K562 (cell line): ENCODE data around the gene HSPA5. TPM values are rescaled to one million over a fixed set of nuclear protein-coding genes. Genes with fewer than 3 reads are reported as not detected.

Experiments
- ATF1 ChIP-seq, 2 experiments: fragments of 450-650 bp in 1 of 2; IDR thresholded peaks; 2 replicates each; pipeline ENCODE4 v1.6.1; 2016; ENCODE audit warnings: missing compliant biosample characterization in 1 of 2, missing genetic modification characterization in 1 of 2
- CHCHD3 ChIP-seq: fragments of 250-450 bp; sonication (Bioruptor Pico); IDR thresholded peaks from 2 replicates; pipeline ENCODE4 v2.1.2; 2022; ENCODE audit warnings: mild to moderate bottlenecking
- CREB1 ChIP-seq, 2 experiments: sonication (generic) in 1 of 2; formaldehyde crosslinking in 1 of 2; IDR thresholded peaks; 2 replicates each; pipeline versions ENCODE4 v1.6.1 to v1.8.0; 2012 to 2022; ENCODE audit warnings: inconsistent platforms in 1 of 2, mild to moderate bottlenecking in 1 of 2, missing genetic modification reagents in 1 of 2, moderate library complexity in 1 of 2
- GTF2F1 ChIP-seq: IDR thresholded peaks from 2 replicates; pipeline ENCODE4 v1.6.1; 2011; ENCODE audit warnings: low read depth, low read length, improper control_type of control experiment
- L3MBTL2 ChIP-seq: fragments of 450-650 bp; IDR thresholded peaks from 2 replicates; pipeline ENCODE4 v1.6.1; 2016; ENCODE audit warnings: mild to moderate bottlenecking, moderate library complexity
- MAFF ChIP-seq: IDR thresholded peaks from 2 replicates; pipeline ENCODE4 v1.6.1; 2012; ENCODE audit warnings: low read length, improper control_type of control experiment
- MLLT1 ChIP-seq, 2 experiments: fragments of 450-650 bp; IDR thresholded peaks; 2 replicates each; pipeline ENCODE4 v1.6.1; 2016
- RBM34 ChIP-seq: fragments of 200-400 bp; formaldehyde crosslinking; IDR thresholded peaks from 2 replicates; pipeline ENCODE4 v1.6.1; 2018; ENCODE audit warnings: low read length, borderline replicate concordance; ENCODE audit not compliant: insufficient read depth
- SMAD2 ChIP-seq: fragments of 150-350 bp; IDR thresholded peaks from 2 replicates; pipeline ENCODE4 v1.6.1; 2014; ENCODE audit warnings: low read depth, mild to moderate bottlenecking, low read length
- SMAD4 ChIP-seq: fragments of 250-450 bp; sonication (Bioruptor Pico); conservative IDR thresholded peaks from 2 replicates; pipeline ENCODE4 v1.8.0; 2021; ENCODE audit warnings: inconsistent platforms, mild to moderate bottlenecking, moderate library complexity
- SMARCE1 ChIP-seq: fragments of 450-650 bp; IDR thresholded peaks from 2 replicates; pipeline ENCODE4 v1.7.1; 2016; ENCODE audit warnings: mild to moderate bottlenecking
- SNAPC5 ChIP-seq: fragments of 250-450 bp; sonication (Bioruptor Pico); IDR thresholded peaks from 2 replicates; pipeline ENCODE4 v1.8.0; 2021; ENCODE audit warnings: moderate library complexity, mild to moderate bottlenecking, inconsistent platforms
- TAF7 ChIP-seq: fragments of 450-650 bp; IDR thresholded peaks from 2 replicates; pipeline ENCODE4 v1.6.1; 2016; ENCODE audit warnings: missing genetic modification characterization, missing compliant biosample characterization
- ZNF12 ChIP-seq: sonication (generic); formaldehyde crosslinking; IDR thresholded peaks from 2 replicates; pipeline ENCODE4 v1.4.0; 2020; ENCODE audit warnings: mild to moderate bottlenecking, missing genetic modification reagents
- ZNF507 ChIP-seq: conservative IDR thresholded peaks from 2 replicates; pipeline ENCODE4 v1.6.1; 2017; ENCODE audit warnings: missing genetic modification characterization, missing compliant biosample characterization
- ZNF511 ChIP-seq: sonication (generic); formaldehyde crosslinking; IDR thresholded peaks from 2 replicates; pipeline ENCODE4 v1.8.0; 2022; ENCODE audit warnings: mild to moderate bottlenecking, missing genetic modification reagents
- polyA plus RNA-seq, 8 experiments: library from polyadenylated mRNA; depleted of rRNA in 4 of 8; stranded (reverse) in 5 of 8; unstranded in 3 of 8; fragments of >200 nt; fragmentation: Nextera tagmentation in 2 of 8; fragmentation: Illumina TruSeq in 1 of 8; extraction: Ambion mirVana in 2 of 8; extraction: Trizol in 1 of 8; gene quantifications; 2 replicates each; pipeline versions ENCODE4 v1.2.1 to v1.2.3, GENCODE V29; 2011 to 2014; ENCODE audit warnings: inconsistent platforms in 1 of 8, missing spikeins in 1 of 8
- total RNA-seq, 7 experiments: library from RNA; depleted of rRNA in 6 of 7; stranded (reverse); fragments of >200 nt in 6 of 7; fragmentation: Illumina TruSeq in 2 of 7; extraction: Trizol in 2 of 7; gene quantifications; 2 replicates each; pipeline versions ENCODE4 v1.2.1 to v1.2.3, GENCODE V29; 2011 to 2021; ENCODE audit warnings: low replicate concordance in 1 of 7
- TF ChIP-seq, protein P1 (sequence below), 3 experiments: fragments of 200-800 bp in 1 of 3; sonication (Bioruptor generic) in 1 of 3; sonication (generic) in 1 of 3; formaldehyde crosslinking in 1 of 3; IDR thresholded peaks; 2 replicates each; pipeline versions ENCODE4 v1.6.1 to v1.8.0; 2016 to 2022; ENCODE audit warnings: mild to moderate bottlenecking in 2 of 3, missing compliant biosample characterization in 2 of 3, missing genetic modification characterization in 2 of 3, missing genetic modification reagents in 1 of 3
- TF ChIP-seq, protein P2 (sequence below): sonication (generic); formaldehyde crosslinking; IDR thresholded peaks from 2 replicates; pipeline ENCODE4 v1.8.1; 2023; ENCODE audit warnings: mild to moderate bottlenecking, missing genetic modification reagents

The HSPA5 gene
- total and polyA plus RNA-seq, 9 of the 15 experiments (the other 6 are each of a cell fraction or from before 2014, with no cell fraction given): 48.0 to 265 (median 113) TPM

DNA sequence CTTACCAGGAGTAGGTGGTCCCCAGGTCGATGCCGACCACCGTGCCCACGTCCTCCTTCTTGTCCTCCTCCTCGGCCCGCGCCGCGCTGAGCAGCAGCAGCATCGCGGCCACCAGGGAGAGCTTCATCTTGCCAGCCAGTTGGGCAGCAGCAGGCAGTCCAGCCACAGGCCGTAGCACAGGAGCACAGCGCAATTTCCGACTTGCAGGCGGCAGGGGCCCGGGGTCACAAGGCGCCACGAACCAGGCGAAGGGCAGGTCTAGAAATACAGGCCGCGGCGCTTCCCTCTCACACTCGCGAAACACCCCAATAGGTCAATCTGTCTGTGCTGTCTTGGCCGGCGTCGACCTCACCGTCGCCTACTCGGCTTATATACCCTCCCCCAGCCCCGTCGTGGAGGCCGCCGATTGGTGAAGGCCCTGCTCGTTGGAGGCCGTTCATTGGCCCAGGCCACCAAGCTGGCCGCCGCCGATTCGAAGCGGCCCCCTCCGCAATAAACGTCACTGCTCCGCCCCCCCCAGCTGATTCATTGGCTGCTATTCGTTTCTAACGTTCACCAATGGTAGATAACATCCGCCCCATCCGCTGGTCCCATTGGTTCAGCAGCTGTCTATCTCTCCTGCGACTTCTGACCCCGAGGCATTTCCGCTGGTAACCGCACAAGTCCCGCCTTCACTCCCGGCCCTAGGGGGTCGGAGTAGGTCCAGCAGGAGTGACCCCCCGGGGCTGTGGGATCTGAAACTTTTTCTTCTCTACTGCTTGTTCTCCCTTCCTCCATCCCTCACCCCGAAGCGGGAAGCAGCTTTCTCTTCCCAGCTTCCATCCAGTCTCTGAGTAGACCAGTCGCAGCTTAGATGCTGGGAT, at the start of gene HSPA5 (continued):
- TF ChIP-seq ZNF511 (CRISPR knock-in tag) (peak; percentile 97; the same call in 1 of the 2 replicates), RBM34 (no peak), ZNF12 (CRISPR knock-in tag) (peak; percentile 71; the same call in 1 of the 2 replicates), SMARCE1 (no peak), ATF1 (CRISPR knock-in tag; IDR thresholded peaks at IDR 0.05) (no peak; the same call in 1 of the 2 replicates), ATF1 (tag; IDR thresholded peaks at IDR 0.05) (peak; percentile 99), CHCHD3 (CRISPR knock-in tag) (0 out of 2 replicates have a peak, but pooled peaks have one; percentile 58), SNAPC5 (CRISPR knock-in tag) (no peak), CREB1 (IDR thresholded peaks at IDR 0.05) (peak; percentile 94), CREB1 (CRISPR knock-in tag; IDR thresholded peaks at IDR 0.05) (peak; percentile 94), L3MBTL2 (no peak), SMAD2 (no peak), MLLT1 (IDR thresholded peaks at IDR 0.05) (no peak), SMAD4 (CRISPR knock-in tag) (peak; percentile 85; the same call in 1 of the 2 replicates), TAF7 (tag) (peak; percentile 90), MAFF (no peak), ZNF507 (tag) (no peak), GTF2F1 (peak; percentile 96)
- TF ChIP-seq, protein P1, sequence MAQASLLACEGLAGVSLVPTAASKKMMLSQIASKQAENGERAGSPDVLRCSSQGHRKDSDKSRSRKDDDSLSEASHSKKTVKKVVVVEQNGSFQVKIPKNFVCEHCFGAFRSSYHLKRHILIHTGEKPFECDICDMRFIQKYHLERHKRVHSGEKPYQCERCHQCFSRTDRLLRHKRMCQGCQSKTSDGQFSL (CRISPR knock-in tag; IDR thresholded peaks at IDR 0.05): peak; percentile 98
- TF ChIP-seq, protein P1 (tag; IDR thresholded peaks at IDR 0.05): 0 out of 4 replicates have a peak, but pooled peaks of 1 of the 2 experiments have one; percentile 46
- TF ChIP-seq, protein P2, sequence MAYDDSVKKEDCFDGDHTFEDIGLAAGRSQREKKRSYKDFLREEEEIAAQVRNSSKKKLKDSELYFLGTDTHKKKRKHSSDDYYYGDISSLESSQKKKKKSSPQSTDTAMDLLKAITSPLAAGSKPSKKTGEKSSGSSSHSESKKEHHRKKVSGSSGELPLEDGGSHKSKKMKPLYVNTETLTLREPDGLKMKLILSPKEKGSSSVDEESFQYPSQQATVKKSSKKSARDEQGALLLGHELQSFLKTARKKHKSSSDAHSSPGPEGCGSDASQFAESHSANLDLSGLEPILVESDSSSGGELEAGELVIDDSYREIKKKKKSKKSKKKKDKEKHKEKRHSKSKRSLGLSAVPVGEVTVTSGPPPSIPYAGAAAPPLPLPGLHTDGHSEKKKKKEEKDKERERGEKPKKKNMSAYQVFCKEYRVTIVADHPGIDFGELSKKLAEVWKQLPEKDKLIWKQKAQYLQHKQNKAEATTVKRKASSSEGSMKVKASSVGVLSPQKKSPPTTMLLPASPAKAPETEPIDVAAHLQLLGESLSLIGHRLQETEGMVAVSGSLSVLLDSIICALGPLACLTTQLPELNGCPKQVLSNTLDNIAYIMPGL (CRISPR knock-in tag): peak; percentile 91; the same call in 1 of the 2 replicates
